IPS-NIHi7 (cell line): ENCODE data around the gene GNAL.

Experiments used
- DNase-seq: peaks from one replicate; pipeline ENCODE4 v3.0.0; 2012; ENCODE audit warnings: mixed read lengths; ENCODE audit errors: extremely low spot score

GNAL gene

GRCh38 chr18:11724781-11725180 lies 35.7 kb downstream of the GNAL start:
- no peak for DNase-seq

GRCh38 chr18:11726556-11726955 lies 37.5 kb downstream of the GNAL start:
- no peak for DNase-seq

- peak; percentile 67 for DNase-seq
Observed at GRCh38 chr18:11728249-11728648, 39.2 kb downstream of the GNAL start.

- DNase-seq, result no peak
Observed at GRCh38 chr18:11729556-11729955, 40.5 kb downstream of the GNAL start.

- DNase-seq, result peak; percentile 88
Observed at GRCh38 chr18:11733031-11733430, 44.0 kb downstream of the GNAL start.

GRCh38 chr18:11736656-11737055 lies 47.6 kb downstream of the GNAL start:
- DNase-seq, result no peak

- no peak for DNase-seq
Observed at GRCh38 chr18:11739893-11740292, 50.8 kb downstream of the GNAL start.

GRCh38 chr18:11740461-11740860 lies 51.4 kb downstream of the GNAL start:
- no peak for DNase-seq

- peak; percentile 62 for DNase-seq
Observed at GRCh38 chr18:11741505-11742145, 52.6 kb downstream of the GNAL start.

GRCh38 chr18:11745521-11745920 lies 56.5 kb downstream of the GNAL start:
- no peak for DNase-seq

- no peak for DNase-seq
Observed at GRCh38 chr18:11747286-11747685, 58.2 kb downstream of the GNAL start.

- DNase-seq, result peak; percentile 64
Observed at GRCh38 chr18:11747731-11748130, 58.7 kb downstream of the GNAL start.

- no peak for DNase-seq
Observed at GRCh38 chr18:11749305-11749704, 60.2 kb downstream of the GNAL start.

- DNase-seq, result no peak
Observed at GRCh38 chr18:11750171-11750570, 61.1 kb downstream of the GNAL start.

GRCh38 chr18:11750581-11751310 lies 61.7 kb downstream of the GNAL start:
- no peak for DNase-seq

- DNase-seq, result peak; percentile 78
Observed at GRCh38 chr18:11751341-11752115, 62.5 kb downstream of the GNAL start.

GRCh38 chr18:11752116-11752911 lies 63.2 kb downstream of the GNAL start:
- peak; percentile 63 for DNase-seq

GRCh38 chr18:11754979-11755378 lies 65.9 kb downstream of the GNAL start:
- DNase-seq, result no peak

- no peak for DNase-seq
Observed at GRCh38 chr18:11757084-11757590, 68.1 kb downstream of the GNAL start.

- DNase-seq, result no peak
Observed at GRCh38 chr18:11759456-11759855, 70.4 kb downstream of the GNAL start.

- no peak for DNase-seq
Observed at GRCh38 chr18:11760498-11761167, 71.6 kb downstream of the GNAL start.
